NCI-H1092 (cell line): ENCODE measurements around the gene YWHAE.
A peak's percentile ranks its signal among the peaks of the same experiment; 100 is the strongest.
"Not testable (repeated sequence)": the region's sequence is repeated elsewhere in the genome, so short reads cannot be mapped to it uniquely, and the experiment has no call there.

Experiments
- DNase-seq: peaks from one replicate; lab custom pipeline; 2025; lab: John Stamatoyannopoulos, UW

Gene YWHAE

GRCh38 chr17:1373707-1374237 is 26.2 kb downstream of the YWHAE start:
- no peak for DNase-seq

- DNase-seq = no peak
Observed at GRCh38 chr17:1372618-1373017, 27.4 kb downstream of the YWHAE start.

- DNase-seq = no peak
Observed at GRCh38 chr17:1371893-1372590, 28.0 kb downstream of the YWHAE start.

GRCh38 chr17:1368588-1368987 is 31.4 kb downstream of the YWHAE start:
- DNase-seq = no peak

GRCh38 chr17:1367351-1367745 is 32.7 kb downstream of the YWHAE start:
- no peak for DNase-seq

- DNase-seq = no peak
Observed at GRCh38 chr17:1366234-1366633, 33.8 kb downstream of the YWHAE start.

- peak; percentile 33 for DNase-seq
Observed at GRCh38 chr17:1365445-1366039, 34.5 kb downstream of the YWHAE start.

- no peak for DNase-seq
Observed at GRCh38 chr17:1362964-1363363, 37.1 kb downstream of the YWHAE start.

- DNase-seq = no peak
Observed at GRCh38 chr17:1362065-1362848, 37.8 kb downstream of the YWHAE start.

GRCh38 chr17:1360975-1361374 is 39.0 kb downstream of the YWHAE start:
- DNase-seq = no peak

- DNase-seq = not testable (repeated sequence)
Observed at GRCh38 chr17:1360315-1360714, 39.7 kb downstream of the YWHAE start.

- DNase-seq = no peak
Observed at GRCh38 chr17:1354030-1354429, 46.0 kb downstream of the YWHAE start.

- DNase-seq = not testable (repeated sequence)
Observed at GRCh38 chr17:1352530-1352929, 47.5 kb downstream of the YWHAE start.

- DNase-seq = no peak
Observed at GRCh38 chr17:1351971-1352370, 48.1 kb downstream of the YWHAE start.

- no peak for DNase-seq
Observed at GRCh38 chr17:1351275-1351674, 48.7 kb downstream of the YWHAE start.

- DNase-seq = no peak
Observed at GRCh38 chr17:1347589-1348323, 52.3 kb downstream of the YWHAE start.

- DNase-seq = no peak
Observed at GRCh38 chr17:1344521-1344920, 55.5 kb downstream of the YWHAE start.

GRCh38 chr17:1343554-1343953 is 56.5 kb downstream of the YWHAE start:
- no peak for DNase-seq

- no peak for DNase-seq
Observed at GRCh38 chr17:1340371-1340770, 59.7 kb downstream of the YWHAE start.

- DNase-seq = no peak
Observed at GRCh38 chr17:1331708-1332107, 68.3 kb downstream of the YWHAE start.

- no peak for DNase-seq
Observed at GRCh38 chr17:1329745-1330343, 70.2 kb downstream of the YWHAE start.

- DNase-seq = no peak
Observed at GRCh38 chr17:1328437-1328836, 71.6 kb downstream of the YWHAE start.
